HG02588 (cell line): Measurements from ENCODE around the gene ADIRF.
"Not testable (repeated sequence)": the region's sequence is repeated elsewhere in the genome, so short reads cannot be mapped to it uniquely, and the experiment has no call there.

Experiments used
- ATAC-seq: cut with Tn5 transposase; IDR thresholded peaks from one replicate; pipeline ENCODE4 v1.9.1; 2021; ENCODE audit warnings: mild to moderate bottlenecking, moderate library complexity; ENCODE audit not compliant: unreplicated experiment

ADIRF gene

GRCh38 chr10:86945361-86946212 lies 22.7 kb upstream of the ADIRF start:
- no peak for ATAC-seq

- ATAC-seq = no peak
Measured at GRCh38 chr10:86946213-86947155, 21.8 kb upstream of the ADIRF start.

- ATAC-seq = not testable (repeated sequence)
Measured at GRCh38 chr10:86947806-86948205, 20.5 kb upstream of the ADIRF start.

GRCh38 chr10:86950349-86950748 lies 17.9 kb upstream of the ADIRF start:
- ATAC-seq = no peak

- ATAC-seq = no peak
Measured at GRCh38 chr10:86951184-86951761, 17.0 kb upstream of the ADIRF start.

- ATAC-seq = no peak
Measured at GRCh38 chr10:86952106-86952505, 16.2 kb upstream of the ADIRF start.

GRCh38 chr10:86952697-86953096 lies 15.6 kb upstream of the ADIRF start:
- not testable (repeated sequence) for ATAC-seq

- ATAC-seq = no peak
Measured at GRCh38 chr10:86953747-86954680, 14.3 kb upstream of the ADIRF start.

GRCh38 chr10:86954681-86955500 lies 13.4 kb upstream of the ADIRF start:
- ATAC-seq = no peak

- ATAC-seq = no peak
Measured at GRCh38 chr10:86955501-86956194, 12.6 kb upstream of the ADIRF start.

- ATAC-seq = no peak
Measured at GRCh38 chr10:86956195-86956847, 12.0 kb upstream of the ADIRF start.

- ATAC-seq = no peak
Measured at GRCh38 chr10:86956848-86957448, 11.3 kb upstream of the ADIRF start.

GRCh38 chr10:86957471-86958115 lies 10.7 kb upstream of the ADIRF start, which contains the start of gene MMRN2:
MMRN2 (minus strand) TSS chr10:86957615; CDS start chr10:86957541, 74 bp downstream.
- ATAC-seq = no peak

- ATAC-seq = no peak
Measured at GRCh38 chr10:86958116-86958900, 10.0 kb upstream of the ADIRF start, which contains the start of gene SNCG. SNCG (plus strand) TSS chr10:86958599; CDS start chr10:86958698, 99 bp downstream.

- ATAC-seq = no peak
Measured at GRCh38 chr10:86958901-86959736, 9.2 kb upstream of the ADIRF start.

GRCh38 chr10:86959737-86960002 lies 8.6 kb upstream of the ADIRF start:
- ATAC-seq = no peak
